Ramos (cell line): ENCODE measurements around the gene SNX6.
"Not testable (repeated sequence)": the region's sequence is repeated elsewhere in the genome, so short reads cannot be mapped to it uniquely, and the experiment has no call there.

Source experiments
- in situ Hi-C: fragments of 300-500 bp; cut with MboI; formaldehyde crosslinking; loops from one replicate; pipeline ENCODE4 v1.14.3; 2022; ENCODE audit warnings: low sequenced_read_pairs; ENCODE audit not compliant: unreplicated experiment

The SNX6 gene

DNA sequence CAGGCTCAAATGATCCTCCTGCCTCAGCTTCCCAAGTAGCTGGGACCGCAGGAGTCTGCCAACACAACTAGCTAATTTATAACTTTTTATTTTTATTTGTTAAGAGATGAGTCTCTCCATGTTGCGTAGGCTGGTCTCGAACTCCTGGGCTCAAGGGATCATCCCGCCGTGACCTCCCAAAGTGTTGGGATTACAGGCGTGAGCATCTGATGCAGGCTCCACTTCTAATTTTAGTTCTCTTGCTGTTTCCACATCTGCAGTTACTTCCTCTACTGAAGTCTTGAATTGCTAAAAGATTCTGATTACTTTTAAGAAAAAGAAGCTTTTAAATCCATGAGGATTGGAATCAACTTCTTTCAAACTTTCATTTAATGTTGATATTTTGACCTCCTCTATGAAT lies 13.4 kb upstream of the SNX6 start:
- in situ Hi-C loops, result no loop called here

- in situ Hi-C loops, result no loop called here
Measured at GRCh38 chr14:34642595-34642994, 12.6 kb upstream of the SNX6 start.

DNA sequence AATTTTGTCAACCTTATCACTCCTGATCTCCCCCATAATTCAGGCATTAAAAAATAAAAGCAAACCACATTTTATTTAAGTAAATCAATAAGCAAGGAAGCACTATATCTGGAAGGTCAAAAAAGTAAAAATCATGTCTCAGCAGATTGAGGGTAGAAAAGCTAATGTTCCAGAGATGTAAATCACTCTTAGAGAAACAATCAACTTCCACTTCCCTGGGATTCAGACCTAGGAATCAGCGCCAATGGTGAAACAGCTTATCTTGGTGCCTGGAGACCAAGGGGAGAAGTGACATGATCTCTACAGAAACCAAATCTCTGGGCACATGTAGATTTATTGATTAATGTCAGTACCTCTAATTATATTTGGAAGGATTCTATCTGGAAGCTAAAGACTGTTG lies 10.9 kb upstream of the SNX6 start:
- in situ Hi-C loops, result no loop called here

- in situ Hi-C loops, result not testable (repeated sequence)
Measured at GRCh38 chr14:34634360-34634771, 4.4 kb upstream of the SNX6 start.

DNA sequence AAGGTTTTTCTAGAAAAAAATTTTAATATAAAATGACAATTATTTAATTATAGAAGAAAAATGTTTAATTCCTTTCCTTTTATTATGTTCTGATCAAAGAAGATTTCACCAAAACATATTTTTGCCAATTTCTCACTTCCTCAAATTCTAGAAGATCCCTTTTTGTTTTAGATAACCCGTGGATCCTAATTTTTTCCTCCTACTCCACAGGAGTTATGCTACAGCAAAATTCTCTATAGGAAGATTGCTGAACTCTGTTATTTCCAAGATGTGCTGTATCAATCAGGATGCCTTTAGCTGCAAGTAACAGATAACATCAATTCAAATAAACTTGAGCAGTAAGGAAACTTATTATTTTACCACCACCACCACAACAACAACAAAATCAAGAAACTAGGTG lies 3.8 kb upstream of the SNX6 start:
- in situ Hi-C loops, result no loop called here

- in situ Hi-C loops, result no loop called here
Measured at GRCh38 chr14:34632411-34632978, 2.5 kb upstream of the SNX6 start.

- in situ Hi-C loops, result no loop called here
Measured at GRCh38 chr14:34629344-34629656, 648 bp downstream of the SNX6 start.

DNA sequence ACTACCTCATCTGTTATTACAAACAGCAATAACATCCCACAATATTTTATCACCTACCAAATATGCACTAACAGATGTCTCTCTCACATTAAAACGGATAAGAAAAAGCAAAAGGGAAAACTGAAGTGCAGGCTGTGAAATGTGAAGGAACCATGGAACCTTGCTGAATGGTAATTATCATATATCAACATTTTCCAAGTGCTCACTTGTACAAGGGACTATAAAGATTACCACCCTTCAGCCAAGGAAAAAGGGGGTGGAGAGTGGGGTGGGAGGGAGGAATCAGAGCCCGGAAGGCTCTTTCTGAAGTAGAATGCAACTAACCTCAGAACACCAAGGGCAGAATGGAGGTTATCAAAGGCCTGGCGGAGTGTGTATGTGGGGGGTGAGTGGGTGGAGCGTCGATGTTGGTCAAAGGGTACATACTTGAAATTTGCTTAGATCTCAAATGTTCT lies 1.2 kb downstream of the SNX6 start:
- in situ Hi-C loops, result no loop called here

GRCh38 chr14:34623506-34623905 lies 6.4 kb downstream of the SNX6 start:
- in situ Hi-C loops, result no loop called here

GRCh38 chr14:34620839-34621238 lies 9.1 kb downstream of the SNX6 start:
- in situ Hi-C loops, result no loop called here

- in situ Hi-C loops, result no loop called here
Measured at GRCh38 chr14:34620115-34620514, 9.8 kb downstream of the SNX6 start.

DNA sequence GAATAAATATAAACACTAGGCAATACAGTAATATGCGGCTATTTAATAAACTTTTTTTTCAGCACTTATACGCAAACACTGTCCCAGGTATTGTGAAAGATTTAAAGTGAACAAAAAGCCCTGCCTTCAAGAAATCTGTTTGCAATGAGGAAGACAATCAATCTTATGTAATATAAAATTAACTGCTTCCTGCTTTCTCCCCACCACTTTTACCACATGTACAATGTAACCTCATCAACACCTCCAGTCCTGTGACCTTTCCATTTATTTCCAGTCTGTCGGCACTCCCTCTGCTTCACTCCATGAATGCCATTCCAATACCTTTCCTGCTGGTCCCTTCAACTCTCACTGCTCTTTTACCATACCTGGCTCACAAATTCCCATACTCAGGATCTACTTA lies 10.5 kb downstream of the SNX6 start:
- in situ Hi-C loops, result no loop called here

- in situ Hi-C loops, result no loop called here
Measured at GRCh38 chr14:34616360-34616759, 13.6 kb downstream of the SNX6 start.

- in situ Hi-C loops, result no loop called here
Measured at GRCh38 chr14:34615507-34615906, 14.4 kb downstream of the SNX6 start.

DNA sequence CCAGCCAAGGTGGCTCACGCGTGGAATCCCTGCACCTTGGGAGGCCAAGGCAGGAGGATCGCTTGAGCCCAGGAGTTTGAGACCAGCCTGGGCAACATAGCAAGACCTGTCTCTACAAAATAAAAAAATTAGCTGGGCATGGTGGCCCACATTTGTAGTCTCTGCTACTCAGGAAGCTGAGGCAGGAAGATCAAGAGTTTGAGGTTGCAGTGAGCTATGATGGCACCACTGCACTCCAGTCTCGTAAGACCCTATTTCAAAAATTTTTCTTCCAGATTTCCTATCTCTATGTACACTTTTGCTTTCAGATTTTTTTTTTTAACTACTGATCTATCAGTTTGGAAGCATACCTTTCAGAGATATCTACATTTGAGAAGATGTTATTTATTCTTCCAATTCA lies 15.3 kb downstream of the SNX6 start:
- in situ Hi-C loops, result no loop called here

- in situ Hi-C loops, result no loop called here
Measured at GRCh38 chr14:34610101-34610500, 19.8 kb downstream of the SNX6 start.

DNA sequence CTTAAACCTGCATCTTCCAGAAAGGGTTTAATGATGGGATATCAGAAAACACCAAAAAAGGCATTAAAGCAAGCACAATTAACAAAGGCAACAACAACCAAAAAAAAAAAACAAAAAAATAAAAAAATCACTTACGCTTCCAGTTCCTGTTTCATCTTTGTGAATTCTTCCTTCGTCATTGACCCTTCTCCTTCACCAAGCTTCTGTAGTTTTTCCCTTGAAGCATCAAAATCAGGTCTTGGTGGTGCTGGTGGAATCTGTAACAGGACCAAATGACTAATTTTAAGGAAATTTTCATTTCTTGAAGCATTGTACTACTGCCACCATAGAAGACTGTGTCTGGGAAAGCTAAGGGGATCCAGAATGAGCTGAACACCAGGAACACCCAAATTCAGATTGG lies 24.5 kb downstream of the SNX6 start:
- in situ Hi-C loops, result no loop called here

DNA sequence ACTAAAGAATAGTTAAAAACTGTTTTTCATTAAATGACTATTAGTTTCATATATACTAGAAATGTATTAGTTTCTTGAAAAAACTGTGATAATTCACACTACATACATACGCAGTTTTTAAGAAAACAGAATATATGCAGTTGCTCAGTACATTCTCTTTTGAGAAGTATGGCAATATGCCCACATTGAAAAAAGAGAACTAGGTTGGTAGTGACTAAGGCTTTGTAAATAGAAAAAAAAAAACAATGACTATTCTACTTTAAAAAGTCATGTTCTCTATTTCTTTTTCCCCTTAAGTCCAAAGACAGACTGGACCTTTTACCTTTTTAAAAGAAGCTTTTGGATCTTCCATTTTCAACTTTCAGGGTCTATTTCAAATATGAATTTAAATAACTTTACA lies 25.0 kb downstream of the SNX6 start:
- in situ Hi-C loops, result no loop called here

GRCh38 chr14:34596891-34597290 lies 33.1 kb downstream of the SNX6 start:
- in situ Hi-C loops, result no loop called here

- in situ Hi-C loops, result no loop called here
Measured at GRCh38 chr14:34593740-34594375, 36.1 kb downstream of the SNX6 start.

- in situ Hi-C loops, result no loop called here
Measured at GRCh38 chr14:34592623-34593022, 37.3 kb downstream of the SNX6 start.

DNA sequence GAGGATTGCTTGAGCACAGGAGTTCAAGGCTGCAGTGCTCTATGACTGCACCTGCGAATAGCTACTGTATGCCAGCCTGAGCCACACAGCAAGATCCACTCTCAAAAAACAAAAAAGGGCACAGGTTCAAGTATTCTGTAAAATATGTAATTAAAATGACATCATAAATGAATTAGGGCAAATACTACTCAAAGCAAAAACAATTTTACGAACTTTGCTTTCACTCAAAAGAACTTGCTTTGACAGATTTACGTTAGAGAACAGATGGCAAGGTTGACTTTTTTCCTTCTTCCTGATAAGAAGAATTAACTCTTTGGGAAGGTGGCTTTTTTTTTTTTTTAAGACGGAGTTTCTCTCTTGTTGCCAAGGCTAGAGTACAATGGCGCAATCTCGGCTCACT lies 46.4 kb downstream of the SNX6 start:
- in situ Hi-C loops, result no loop called here
